Endothelial cell of umbilical vein (primary cell): ENCODE results near the gene TRAPPC3L.

ENCODE experiments used
- POLR2A ChIP-seq: IDR thresholded peaks from 2 replicates; pipeline ENCODE4 v1.6.1; 2012; ENCODE audit warnings: low read depth, mild to moderate bottlenecking, control low read depth, low read length
- POLR2AphosphoS5 ChIP-seq: IDR thresholded peaks from 2 replicates; pipeline ENCODE4 v1.6.1; 2012; ENCODE audit warnings: low read depth, mild to moderate bottlenecking, control low read depth, low read length, moderate library complexity; ENCODE audit not compliant: insufficient read depth
- TF ChIP-seq, protein P1 (sequence below), 2 donors: IDR thresholded peaks; 1 replicate in 1 of 2; 2 replicates in 1 of 2; pipeline ENCODE4 v1.5.1; 2011; ENCODE audit warnings: low read length in 2 of 2, mild to moderate bottlenecking in 2 of 2, moderate library complexity in 2 of 2, control low read depth in 1 of 2, inconsistent platforms in 1 of 2, low read depth in 1 of 2; ENCODE audit not compliant: insufficient read depth in 1 of 2; ENCODE audit errors: extremely low read depth in 1 of 2
- TF ChIP-seq, protein P2 (sequence below): IDR thresholded peaks from 2 replicates; pipeline ENCODE4 v1.6.1; 2011; ENCODE audit not compliant: insufficient read depth, insufficient read length

DNA sequence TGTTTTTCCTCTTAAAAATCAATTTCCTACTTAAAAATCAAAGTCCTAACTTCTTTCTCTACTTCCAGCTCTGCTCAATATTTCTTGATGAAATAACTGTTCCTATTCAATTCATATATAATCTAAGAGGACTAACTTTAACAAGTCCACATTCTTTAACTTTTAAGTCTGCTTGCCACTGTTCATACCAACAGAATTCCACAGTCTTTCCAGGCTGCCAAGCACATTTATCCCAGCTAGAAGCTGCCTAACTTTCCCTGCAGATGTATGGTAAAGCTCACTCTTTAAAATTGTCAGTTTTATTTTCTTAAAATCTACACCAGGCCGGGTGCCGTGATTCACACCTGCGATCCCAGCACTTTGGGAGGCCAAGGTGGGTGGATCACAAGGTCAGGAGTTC, 72.8 kb downstream of the TRAPPC3L start:
- TF ChIP-seq, protein P1, sequence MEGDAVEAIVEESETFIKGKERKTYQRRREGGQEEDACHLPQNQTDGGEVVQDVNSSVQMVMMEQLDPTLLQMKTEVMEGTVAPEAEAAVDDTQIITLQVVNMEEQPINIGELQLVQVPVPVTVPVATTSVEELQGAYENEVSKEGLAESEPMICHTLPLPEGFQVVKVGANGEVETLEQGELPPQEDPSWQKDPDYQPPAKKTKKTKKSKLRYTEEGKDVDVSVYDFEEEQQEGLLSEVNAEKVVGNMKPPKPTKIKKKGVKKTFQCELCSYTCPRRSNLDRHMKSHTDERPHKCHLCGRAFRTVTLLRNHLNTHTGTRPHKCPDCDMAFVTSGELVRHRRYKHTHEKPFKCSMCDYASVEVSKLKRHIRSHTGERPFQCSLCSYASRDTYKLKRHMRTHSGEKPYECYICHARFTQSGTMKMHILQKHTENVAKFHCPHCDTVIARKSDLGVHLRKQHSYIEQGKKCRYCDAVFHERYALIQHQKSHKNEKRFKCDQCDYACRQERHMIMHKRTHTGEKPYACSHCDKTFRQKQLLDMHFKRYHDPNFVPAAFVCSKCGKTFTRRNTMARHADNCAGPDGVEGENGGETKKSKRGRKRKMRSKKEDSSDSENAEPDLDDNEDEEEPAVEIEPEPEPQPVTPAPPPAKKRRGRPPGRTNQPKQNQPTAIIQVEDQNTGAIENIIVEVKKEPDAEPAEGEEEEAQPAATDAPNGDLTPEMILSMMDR (IDR thresholded peaks at IDR 0.05; ENCODE audit: extremely low read depth in 1 of 2, insufficient read depth in 1 of 2, low read depth in 1 of 2, low read length in 2 of 2): no peak
- no peak for TF ChIP-seq POLR2AphosphoS5
- no peak for TF ChIP-seq POLR2A
- TF ChIP-seq, protein P2, sequence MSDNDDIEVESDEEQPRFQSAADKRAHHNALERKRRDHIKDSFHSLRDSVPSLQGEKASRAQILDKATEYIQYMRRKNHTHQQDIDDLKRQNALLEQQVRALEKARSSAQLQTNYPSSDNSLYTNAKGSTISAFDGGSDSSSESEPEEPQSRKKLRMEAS: no peak
